Muscle of leg (tissue), 16 donors: ENCODE results near the gene CAGE1. TPM values are rescaled to one million over a fixed set of nuclear protein-coding genes. Genes with fewer than 3 reads are reported as not detected.
A peak's percentile ranks its signal among the peaks of the same experiment; 100 is the strongest.

Experiments used
- DNase-seq: peaks from one replicate; pipeline ENCODE4 v3.0.0; 2013
- H3K27ac ChIP-seq: one replicate; pipeline ENCODE4 v1.5.1; 2013; ENCODE audit warnings: mild to moderate bottlenecking, low read length, control low read depth
- H3K27me3 ChIP-seq: one replicate; pipeline ENCODE4 v1.6.1; 2013; ENCODE audit warnings: low read length; ENCODE audit not compliant: control insufficient read depth, insufficient read depth
- H3K36me3 ChIP-seq: one replicate; pipeline ENCODE4 v1.6.1; 2013; ENCODE audit warnings: low read length; ENCODE audit not compliant: control insufficient read depth, insufficient read depth
- H3K4me1 ChIP-seq: one replicate; pipeline ENCODE4 v1.6.1; 2013; ENCODE audit warnings: low read length; ENCODE audit not compliant: control insufficient read depth, insufficient read depth
- H3K4me3 ChIP-seq: one replicate; pipeline ENCODE4 v1.5.1; 2013; ENCODE audit warnings: low read length, control low read depth
- H3K9me3 ChIP-seq: replicated peaks from 2 replicates; pipeline ENCODE4 v1.6.1; 2013; ENCODE audit warnings: low read depth, low read length; ENCODE audit not compliant: control insufficient read depth
- WGBS: methylation state at CpG from one replicate; pipeline ENCODE4 v1.1.5; 2013; ENCODE audit warnings: missing lambda C conversion rate; ENCODE audit not compliant: insufficient coverage; 5-methylcytosine and 5-hydroxymethylcytosine counted together
- long read RNA-seq, 11 donors: transcript quantifications; one replicate each; lab custom pipeline, GENCODE V29; 2026
- polyA plus RNA-seq, 8 donors: library from polyadenylated mRNA; unstranded; fragments of 120-200 nt; gene quantifications; one replicate each; pipeline versions ENCODE4 v1.2.1 to v1.2.3, GENCODE V29; 2013; ENCODE audit warnings: inconsistent platforms in 1 of 8, low replicate concordance in 1 of 8; ENCODE audit not compliant: insufficient read length in 8 of 8, insufficient read depth in 1 of 8
- total RNA-seq: library from RNA; stranded (reverse); fragments of 120-200 nt; gene quantifications from one replicate; pipeline ENCODE4 v1.2.4, GENCODE V29; 2013

CAGE1 gene
- total RNA-seq (0.04 TPM), polyA plus RNA-seq (under 1 TPM in 3 of 8 donors, not detected in 5; 0.08 to 0.13 (median 0.08) TPM)
- long read RNA-seq, donor 1 = 0 reads
- long read RNA-seq, donor 2 = 0 reads
- long read RNA-seq, donor 3 = 0 reads
- long read RNA-seq, donor 4 = 0 reads
- long read RNA-seq, donor 5 = 0 reads
- long read RNA-seq, donor 6 = 0 reads
- long read RNA-seq, donor 7 = 0 reads
- long read RNA-seq, donor 8 = 0 reads
- long read RNA-seq, donor 9 = 0 reads
- long read RNA-seq, donor 10, partial matches to known transcripts = 36 of 41 reads
- long read RNA-seq, donor 10, other reads (novel, unspliced or antisense) = 5 of 41 reads
- long read RNA-seq, donor 11 = 0 reads

- Histone ChIP-seq H3K27me3 (no peaks in the 10 kb centered on the region), H3K4me1 (peaks cover 7% of the 10 kb centered on the region), H3K36me3 (peaks cover 3% of the 10 kb centered on the region), H3K9me3 (no peaks in the 10 kb centered on the region), H3K4me3 (peak within 1 kb of the TSS; percentile 93), H3K27ac (peak within 1 kb of the TSS; percentile 98)
- DNase-seq = peak; percentile 97
- WGBS = under 1% methylated on average over 56 of the region's 62 CpGs
Observed at GRCh38 chr6:7389451-7390225, at the start of gene CAGE1, which contains the start of gene RIOK1. CAGE1 (minus strand) TSS chr6:7389742; CDS start chr6:7387173, 2,569 bp downstream. RIOK1 (plus strand) TSS chr6:7389808; CDS start chr6:7390003, 195 bp downstream.

GRCh38 chr6:7439228-7439627 is 49.7 kb upstream of the CAGE1 start:
- no peak overlapping the region for H3K27ac ChIP-seq
- DNase-seq = no peak
- H3K9me3 ChIP-seq = no peaks in the 10 kb centered on the region
- 100% methylated on average over 1 of the region's 3 CpGs for WGBS
- H3K4me1 ChIP-seq = no peaks in the 10 kb centered on the region
- H3K4me3 ChIP-seq = no peak overlapping the region
- no peaks in the 10 kb centered on the region for H3K27me3 ChIP-seq
- no peaks in the 10 kb centered on the region for H3K36me3 ChIP-seq

GRCh38 chr6:7438011-7438410 is 48.5 kb upstream of the CAGE1 start:
- H3K4me1 ChIP-seq = no peaks in the 10 kb centered on the region
- no peaks in the 10 kb centered on the region for H3K27me3 ChIP-seq
- no peak overlapping the region for H3K27ac ChIP-seq
- DNase-seq = no peak
- H3K36me3 ChIP-seq = no peaks in the 10 kb centered on the region
- H3K9me3 ChIP-seq = no peaks in the 10 kb centered on the region
- no peak overlapping the region for H3K4me3 ChIP-seq
- no CpG with 5 or more reads among the region's 3 CpGs for WGBS

- WGBS = no CpG with 5 or more reads among the region's 1 CpG
Observed at GRCh38 chr6:7434672-7435071, 45.1 kb upstream of the CAGE1 start.

GRCh38 chr6:7433121-7433617 is 43.6 kb upstream of the CAGE1 start:
- H3K9me3 ChIP-seq = no peaks in the 10 kb centered on the region
- peaks cover 7% of the 10 kb centered on the region for H3K4me1 ChIP-seq
- no peaks in the 10 kb centered on the region for H3K27me3 ChIP-seq
- H3K27ac ChIP-seq = no peak overlapping the region
- no peaks in the 10 kb centered on the region for H3K36me3 ChIP-seq
- peak; percentile 9 for DNase-seq
- no peak overlapping the region for H3K4me3 ChIP-seq
- 58% methylated on average over 2 of the region's 5 CpGs for WGBS

More at GRCh38 chr6:7434672-7435071, 45.1 kb upstream of the CAGE1 start:
- no peak for DNase-seq
- Histone ChIP-seq H3K4me1 (peaks cover 7% of the 10 kb centered on the region), H3K9me3 (no peaks in the 10 kb centered on the region), H3K36me3 (no peaks in the 10 kb centered on the region), H3K27ac (no peak overlapping the region), H3K4me3 (no peak overlapping the region), H3K27me3 (no peaks in the 10 kb centered on the region)

GRCh38 chr6:7432391-7433120 is 43.0 kb upstream of the CAGE1 start:
- Histone ChIP-seq H3K4me3 (no peak overlapping the region), H3K9me3 (no peaks in the 10 kb centered on the region), H3K27ac (no peak overlapping the region), H3K4me1 (peaks cover 7% of the 10 kb centered on the region), H3K27me3 (no peaks in the 10 kb centered on the region), H3K36me3 (no peaks in the 10 kb centered on the region)
- DNase-seq = no peak
- 55% methylated on average over 12 of the region's 16 CpGs for WGBS

- no peak overlapping the region for H3K4me3 ChIP-seq
- peaks cover 7% of the 10 kb centered on the region for H3K4me1 ChIP-seq
- 47% methylated on average over 20 of the region's 24 CpGs for WGBS
- peak; percentile 23 for DNase-seq
- H3K27ac ChIP-seq = no peak overlapping the region
- no peaks in the 10 kb centered on the region for H3K9me3 ChIP-seq
- no peaks in the 10 kb centered on the region for H3K36me3 ChIP-seq
- no peaks in the 10 kb centered on the region for H3K27me3 ChIP-seq
Observed at GRCh38 chr6:7431674-7432390, 42.3 kb upstream of the CAGE1 start.

GRCh38 chr6:7431313-7431673 is 41.8 kb upstream of the CAGE1 start:
- WGBS = no CpG with 5 or more reads among the region's 8 CpGs
- no peaks in the 10 kb centered on the region for H3K36me3 ChIP-seq
- no peaks in the 10 kb centered on the region for H3K27me3 ChIP-seq
- no peak overlapping the region for H3K27ac ChIP-seq
- peaks cover 7% of the 10 kb centered on the region for H3K4me1 ChIP-seq
- no peaks in the 10 kb centered on the region for H3K9me3 ChIP-seq
- DNase-seq = no peak
- no peak overlapping the region for H3K4me3 ChIP-seq

GRCh38 chr6:7426447-7427169 is 37.1 kb upstream of the CAGE1 start:
- 46% methylated on average over 12 of the region's 16 CpGs for WGBS
- no peaks in the 10 kb centered on the region for H3K27me3 ChIP-seq
- no peaks in the 10 kb centered on the region for H3K9me3 ChIP-seq
- H3K4me3 ChIP-seq = no peak overlapping the region
- no peak for DNase-seq
- no peaks in the 10 kb centered on the region for H3K4me1 ChIP-seq
- no peaks in the 10 kb centered on the region for H3K36me3 ChIP-seq
- peak overlapping the region; percentile 13 for H3K27ac ChIP-seq
